Activated B cell treated with CpG ODN at 0.5 μM for 24 hours (primary cell): ENCODE results near the gene ADSS1. TPM values are rescaled to one million over a fixed set of nuclear protein-coding genes. Genes with fewer than 3 reads are reported as not detected.

Experiments
- ATAC-seq: fragments of 200-7000 bp; cut with Tn5 transposase; one replicate; pipeline ENCODE4 v1.10.0; 2021; ENCODE audit warnings: low read depth, mild to moderate bottlenecking, moderate library complexity
- CTCF ChIA-PET: fragments of 350-600 bp; sonication (Branson Sonifier 250); formaldehyde crosslinking; loops from one replicate; lab custom pipeline; 2021; ENCODE audit warnings: antibody characterized with exemption; lab: Charles Lee
- POLR2A ChIA-PET: fragments of 350-600 bp; sonication (Branson Sonifier 250); formaldehyde crosslinking; loops from one replicate; lab custom pipeline; 2021; ENCODE audit warnings: antibody characterized with exemption; lab: Charles Lee
- DNase-seq: peaks from one replicate; pipeline ENCODE4 v3.0.0; 2022
- H3K27ac Mint-ChIP-seq: one replicate; pipeline ENCODE4 v1.8.0; 2020; ENCODE audit warnings: mixed read lengths
- H3K27me3 Mint-ChIP-seq: one replicate; pipeline ENCODE4 v1.8.0; 2021; ENCODE audit warnings: mixed read lengths
- H3K36me3 Mint-ChIP-seq: one replicate; pipeline ENCODE4 v1.8.0; 2021; ENCODE audit warnings: low read depth, mixed read lengths
- H3K4me1 Mint-ChIP-seq: one replicate; pipeline ENCODE4 v1.8.0; 2021; ENCODE audit warnings: mixed read lengths
- H3K4me3 Mint-ChIP-seq: one replicate; pipeline ENCODE4 v1.8.0; 2020; ENCODE audit warnings: mild to moderate bottlenecking, mixed read lengths
- H3K9me3 Mint-ChIP-seq: one replicate; pipeline ENCODE4 v1.8.0; 2020; ENCODE audit warnings: mixed read lengths
- intact Hi-C: fragments of 100-400 bp; cut with micrococcal nuclease; formaldehyde crosslinking; loops from one replicate; pipeline ENCODE4 v1.15.1; 2024
- total RNA-seq: library from RNA; stranded (reverse); gene quantifications from 2 replicates; pipeline ENCODE4 v1.2.3, GENCODE V29; 2022
- TF ChIP-seq, protein P1 (sequence below): fragments of 200-600 bp; IDR thresholded peaks from one replicate; pipeline ENCODE4 v1.8.0; 2022; ENCODE audit warnings: antibody characterized with exemption, mild to moderate bottlenecking

ADSS1 gene
- total RNA-seq, 1 donor from 2014 or later = 0.18 TPM

DNA sequence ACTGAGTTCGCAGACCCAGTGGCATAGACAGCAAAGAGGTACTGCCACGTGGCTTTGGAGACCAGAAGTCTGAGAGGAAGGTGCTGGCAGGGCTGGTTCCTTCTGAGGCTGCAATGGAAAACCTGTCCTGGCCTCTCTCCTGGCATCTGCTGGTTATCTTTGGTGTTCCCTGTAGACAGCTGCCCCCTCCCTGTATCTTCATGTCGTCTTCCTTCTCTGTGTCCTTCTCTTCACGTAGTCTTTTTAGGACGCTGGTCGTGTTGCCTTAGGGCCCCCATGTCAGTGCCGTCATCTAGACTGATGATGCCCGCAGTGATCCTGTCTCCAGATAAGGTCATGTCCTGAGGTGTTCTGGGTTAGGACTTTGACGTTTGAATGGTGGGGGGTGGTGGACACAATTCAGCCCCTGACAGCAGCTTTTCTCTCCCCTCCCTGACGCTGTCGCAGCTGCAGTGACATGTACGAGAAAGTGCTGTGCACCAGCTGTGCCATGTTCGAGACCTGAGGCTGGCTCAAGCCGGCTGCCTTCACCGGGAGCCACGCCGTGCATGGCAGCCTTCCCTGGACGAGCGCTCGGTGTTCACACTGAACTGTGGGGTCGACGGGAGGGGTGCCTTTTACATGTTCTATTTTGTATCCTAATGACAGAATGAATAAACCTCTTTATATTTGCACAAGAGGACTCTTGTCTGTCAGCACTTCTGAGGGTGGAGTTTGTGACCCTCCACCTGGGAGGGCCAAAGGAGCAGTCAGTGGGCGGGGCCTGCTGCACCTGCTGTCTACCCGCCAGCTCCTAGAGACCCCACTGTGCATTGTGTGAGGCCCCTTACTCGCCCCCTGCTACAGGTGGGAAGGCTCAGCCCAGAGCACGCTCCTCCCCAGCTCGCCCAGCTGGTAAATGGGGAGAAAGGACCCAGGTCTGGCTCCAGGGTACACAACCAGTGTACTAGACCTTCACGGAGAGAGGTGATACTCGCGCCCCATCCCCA is 35.2 kb downstream of the ADSS1 start:
- Mint-ChIP-seq H3K9me3 (no peaks in the 10 kb centered on the region), H3K4me3 (no peak overlapping the region), H3K4me1 (peaks cover 14% of the 10 kb centered on the region), H3K36me3 (peaks cover 72% of the 10 kb centered on the region), H3K27me3 (no peaks in the 10 kb centered on the region), H3K27ac (no peak overlapping the region)
- DNase-seq (no peak), ATAC-seq (no peak)
- CTCF ChIA-PET = no interaction called here
- POLR2A ChIA-PET = interaction anchor here (0.5 kb wide), 1 partner anchor 327 kb away, joined by 11 read pairs; no protein-coding TSS in a partner anchor
- TF ChIP-seq, protein P1, sequence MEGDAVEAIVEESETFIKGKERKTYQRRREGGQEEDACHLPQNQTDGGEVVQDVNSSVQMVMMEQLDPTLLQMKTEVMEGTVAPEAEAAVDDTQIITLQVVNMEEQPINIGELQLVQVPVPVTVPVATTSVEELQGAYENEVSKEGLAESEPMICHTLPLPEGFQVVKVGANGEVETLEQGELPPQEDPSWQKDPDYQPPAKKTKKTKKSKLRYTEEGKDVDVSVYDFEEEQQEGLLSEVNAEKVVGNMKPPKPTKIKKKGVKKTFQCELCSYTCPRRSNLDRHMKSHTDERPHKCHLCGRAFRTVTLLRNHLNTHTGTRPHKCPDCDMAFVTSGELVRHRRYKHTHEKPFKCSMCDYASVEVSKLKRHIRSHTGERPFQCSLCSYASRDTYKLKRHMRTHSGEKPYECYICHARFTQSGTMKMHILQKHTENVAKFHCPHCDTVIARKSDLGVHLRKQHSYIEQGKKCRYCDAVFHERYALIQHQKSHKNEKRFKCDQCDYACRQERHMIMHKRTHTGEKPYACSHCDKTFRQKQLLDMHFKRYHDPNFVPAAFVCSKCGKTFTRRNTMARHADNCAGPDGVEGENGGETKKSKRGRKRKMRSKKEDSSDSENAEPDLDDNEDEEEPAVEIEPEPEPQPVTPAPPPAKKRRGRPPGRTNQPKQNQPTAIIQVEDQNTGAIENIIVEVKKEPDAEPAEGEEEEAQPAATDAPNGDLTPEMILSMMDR = no peak
- intact Hi-C loops = no loop called here

DNA sequence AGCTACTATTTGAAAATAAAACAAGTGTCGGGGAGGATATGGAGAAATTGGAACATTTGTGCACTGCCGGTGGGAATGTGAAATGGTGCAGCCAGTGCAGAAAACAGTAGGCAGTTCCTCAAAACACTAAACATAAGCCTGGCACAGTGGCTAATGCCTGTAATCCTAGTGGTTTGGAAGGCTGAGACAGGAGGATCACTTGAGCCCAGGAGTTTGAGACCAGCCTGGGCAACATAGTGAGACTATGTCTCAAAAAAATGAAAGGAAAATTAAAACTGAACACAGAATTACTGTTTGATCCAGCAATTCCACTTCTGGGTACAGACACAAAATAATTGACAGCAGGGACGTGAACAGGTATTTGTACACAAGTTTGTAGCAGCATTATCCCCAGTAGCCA is 41.5 kb downstream of the ADSS1 start:
- DNase-seq (no peak), ATAC-seq (no peak)
- intact Hi-C loops = no loop called here
- TF ChIP-seq, protein P1 = no peak
- ChIA-PET POLR2A (no interaction called here), CTCF (interaction anchor here (4.3 to 6.7 kb wide), 2 partner anchors 12 to 61 kb away, joined by 27 to 59 read pairs; partner anchors contain the start of gene SIVA1)
- H3K4me1 Mint-ChIP-seq = peaks cover 3% of the 10 kb centered on the region
- H3K27me3 Mint-ChIP-seq = no peaks in the 10 kb centered on the region
- no peak overlapping the region for H3K27ac Mint-ChIP-seq
- no peaks in the 10 kb centered on the region for H3K9me3 Mint-ChIP-seq
- peaks cover 22% of the 10 kb centered on the region for H3K36me3 Mint-ChIP-seq
- H3K4me3 Mint-ChIP-seq = no peak overlapping the region

DNA sequence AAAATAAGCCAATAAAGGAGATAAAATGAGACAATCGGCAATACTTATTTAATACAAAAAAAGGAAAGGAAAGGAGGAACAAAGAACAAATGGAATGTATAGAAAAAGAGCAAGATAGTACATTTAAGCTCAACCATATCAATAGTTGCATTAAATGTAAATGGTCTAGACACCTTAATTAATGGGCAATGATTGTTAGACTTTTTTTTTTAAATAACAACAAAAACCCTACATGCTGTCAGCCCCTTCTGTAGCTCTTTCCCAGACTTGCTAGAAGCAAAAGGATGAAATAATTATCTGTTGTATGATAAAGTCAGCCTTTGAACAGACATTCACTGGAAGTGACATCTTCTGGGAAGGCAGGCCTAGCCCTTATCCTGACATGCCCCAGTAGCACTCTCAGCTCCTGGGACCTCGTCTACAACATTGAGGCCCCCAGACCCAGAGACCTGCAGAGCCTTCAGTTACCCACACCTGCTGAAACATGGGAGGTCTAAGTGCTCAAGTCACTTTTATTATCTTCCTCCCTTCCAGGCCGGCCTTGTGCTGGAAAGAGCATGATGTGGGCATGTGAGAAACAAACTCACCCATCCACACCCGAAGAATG is 42.3 kb downstream of the ADSS1 start:
- Mint-ChIP-seq H3K27me3 (no peaks in the 10 kb centered on the region), H3K9me3 (peaks cover 2% of the 10 kb centered on the region), H3K4me1 (peaks cover 3% of the 10 kb centered on the region), H3K27ac (no peak overlapping the region), H3K4me3 (no peak overlapping the region), H3K36me3 (peaks cover 21% of the 10 kb centered on the region)
- DNase-seq (no peak), ATAC-seq (no peak)
- CTCF ChIA-PET = interaction anchor here (4.3 to 6.7 kb wide), 2 partner anchors 13 to 60 kb away, joined by 27 to 59 read pairs; partner anchors contain the start of gene SIVA1
- POLR2A ChIA-PET = interaction anchor here (0.6 to 0.8 kb wide), 2 partner anchors 13 to 280 kb away, joined by 3 read pairs; partner anchors contain the start of gene SIVA1
- intact Hi-C loops = no loop called here
- TF ChIP-seq, protein P1 = no peak

DNA sequence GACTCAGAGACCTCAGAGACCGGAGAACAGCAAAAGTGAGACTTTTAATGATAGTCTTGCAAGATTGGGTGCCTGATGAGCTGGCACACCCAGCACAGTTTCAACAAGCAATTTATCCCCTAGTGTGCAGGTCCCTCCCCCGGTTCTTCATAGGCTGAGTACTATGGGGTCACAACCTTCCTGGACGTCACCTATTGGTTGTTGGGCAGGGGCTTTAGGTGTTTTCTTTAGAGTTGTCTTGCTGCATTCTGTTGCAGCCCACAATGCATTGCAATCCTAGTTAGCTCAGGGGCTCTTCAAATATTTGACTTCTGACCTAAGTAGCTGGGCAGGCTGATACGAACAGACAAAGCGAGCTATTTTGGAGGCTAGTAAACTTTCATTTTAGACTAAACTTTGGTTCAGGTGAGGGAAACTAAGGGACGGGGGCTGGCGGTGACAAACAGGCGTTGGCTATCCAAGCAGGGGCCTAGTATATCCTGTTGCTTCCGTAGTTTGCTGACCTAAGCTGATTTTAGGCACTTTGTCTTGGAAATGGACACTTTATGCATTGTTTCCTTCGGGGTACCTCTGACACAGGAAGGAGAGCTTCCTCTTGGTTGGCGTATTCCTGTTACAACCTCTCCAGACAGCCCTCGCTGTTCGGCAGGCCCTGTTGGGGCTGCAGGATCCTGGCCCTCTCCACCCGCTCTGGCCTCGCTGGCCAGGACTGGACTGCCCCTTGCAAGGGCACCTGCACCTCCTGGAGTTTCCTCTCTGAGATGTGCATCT is 43.0 kb downstream of the ADSS1 start:
- ChIA-PET CTCF (interaction anchor here (4.3 to 6.7 kb wide), 2 partner anchors 13 to 59 kb away, joined by 27 to 59 read pairs; partner anchors contain the start of gene SIVA1), POLR2A (interaction anchor here (0.6 kb wide), 1 partner anchor 279 kb away, joined by 3 read pairs; no protein-coding TSS in a partner anchor)
- Mint-ChIP-seq H3K9me3 (peaks cover 2% of the 10 kb centered on the region), H3K4me3 (no peak overlapping the region), H3K27ac (no peak overlapping the region), H3K36me3 (peaks cover 23% of the 10 kb centered on the region), H3K27me3 (no peaks in the 10 kb centered on the region), H3K4me1 (peaks cover 3% of the 10 kb centered on the region)
- intact Hi-C loops = no loop called here
- TF ChIP-seq, protein P1 = no peak
- ATAC-seq (no peak), DNase-seq (no peak)
